Fibroblast of skin of right quadriceps (primary cell): ENCODE results near the gene PRKAG1.
"Not testable (repeated sequence)": the region's sequence is repeated elsewhere in the genome, so short reads cannot be mapped to it uniquely, and the experiment has no call there.

Experiments
- DNase-seq: peaks from one replicate; pipeline ENCODE4 v3.0.0-alpha.2; 2013

PRKAG1 gene

GRCh38 chr12:49018261-49019119 is at the start of gene PRKAG1:
Gene PRKAG1, minus strand, starts transcription at chr12:49018776. Its CDS starts 36 bp downstream, at chr12:49018740.
- peak; percentile 98 for DNase-seq

DNA sequence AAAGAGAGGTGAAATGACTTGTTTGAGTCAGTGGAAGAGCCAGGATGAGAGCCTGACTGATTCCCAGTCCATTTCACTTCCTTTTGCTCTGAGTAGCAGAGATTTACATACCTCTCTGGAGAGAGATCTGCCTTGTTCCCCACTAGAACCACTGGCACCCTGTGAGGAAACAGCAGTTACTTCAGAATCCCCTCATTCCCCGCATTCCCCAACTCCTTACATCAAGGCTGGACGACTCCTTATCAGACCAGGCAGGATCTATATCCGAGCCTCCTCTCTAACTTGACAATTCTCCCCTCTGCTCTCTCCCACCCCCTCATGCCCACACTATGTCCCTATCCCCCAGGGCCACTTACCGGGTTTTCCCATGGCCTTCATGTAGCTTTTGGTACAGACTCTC is 47.5 kb upstream of the PRKAG1 start:
- no peak for DNase-seq

DNA sequence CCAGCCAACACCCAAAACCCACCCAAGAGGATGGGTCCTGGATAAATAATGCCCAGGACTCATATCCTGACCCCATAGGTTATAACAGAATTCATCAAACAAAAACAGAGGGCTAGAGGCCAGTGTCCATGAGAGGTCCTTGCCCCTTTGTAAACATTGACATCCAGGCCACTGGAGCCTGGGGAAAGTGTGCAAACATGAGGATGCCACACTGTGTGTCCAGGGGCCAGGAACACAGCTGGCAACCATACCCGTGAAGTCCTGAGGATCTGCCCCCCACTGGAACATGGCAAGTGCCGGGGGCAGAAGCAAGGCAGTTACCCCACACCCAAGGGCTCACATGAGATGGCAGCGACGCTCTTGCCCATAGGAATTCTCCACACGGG is 46.2 kb upstream of the PRKAG1 start:
- DNase-seq = no peak

GRCh38 chr12:49061916-49062315 is 43.3 kb upstream of the PRKAG1 start:
- not testable (repeated sequence) for DNase-seq

DNA sequence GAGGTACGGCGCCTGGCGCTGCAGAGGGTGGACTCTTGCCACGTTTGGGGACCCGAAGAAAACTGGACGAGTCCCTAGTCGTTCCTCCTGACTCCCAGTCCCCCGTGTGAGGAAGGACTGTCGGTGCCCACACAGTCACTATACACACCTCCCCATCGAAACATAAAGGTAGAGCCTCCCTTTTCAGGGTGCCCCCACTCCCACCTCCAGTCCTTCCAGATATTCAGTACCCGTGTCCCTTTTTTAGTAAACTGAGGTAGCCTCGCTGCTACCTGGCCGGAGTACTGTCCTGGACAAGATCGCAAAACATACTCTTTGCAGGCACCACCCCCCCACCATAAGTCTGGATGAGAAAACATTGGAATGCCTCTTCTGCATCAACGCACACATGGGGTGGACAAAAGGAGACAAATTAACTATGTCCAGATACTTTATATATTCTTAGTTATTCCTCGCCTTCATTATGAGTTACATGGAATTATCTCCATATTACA is 42.6 kb upstream of the PRKAG1 start:
- no peak for DNase-seq

GRCh38 chr12:49060237-49061156 is 41.9 kb upstream of the PRKAG1 start, which contains the start of gene KMT2D:
Gene KMT2D, minus strand, starts transcription at chr12:49060794. Its CDS starts 5,470 bp downstream, at chr12:49055324.
- DNase-seq = peak; percentile 97

GRCh38 chr12:49059299-49060171 is 41.0 kb upstream of the PRKAG1 start:
- DNase-seq = peak; percentile 7

DNA sequence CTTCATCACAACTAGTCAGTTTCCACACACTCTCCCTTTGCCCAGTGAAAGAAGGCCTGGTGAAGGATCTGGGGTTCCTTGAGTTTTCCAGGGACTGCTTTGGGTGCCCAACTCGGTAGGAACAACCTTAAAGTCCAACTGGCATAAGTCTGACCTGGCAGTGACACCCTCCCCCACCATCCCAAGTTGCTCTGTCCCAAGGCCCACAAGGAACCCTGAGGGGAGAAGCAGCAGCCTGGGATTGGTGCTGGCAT is 40.4 kb upstream of the PRKAG1 start:
- DNase-seq = no peak

DNA sequence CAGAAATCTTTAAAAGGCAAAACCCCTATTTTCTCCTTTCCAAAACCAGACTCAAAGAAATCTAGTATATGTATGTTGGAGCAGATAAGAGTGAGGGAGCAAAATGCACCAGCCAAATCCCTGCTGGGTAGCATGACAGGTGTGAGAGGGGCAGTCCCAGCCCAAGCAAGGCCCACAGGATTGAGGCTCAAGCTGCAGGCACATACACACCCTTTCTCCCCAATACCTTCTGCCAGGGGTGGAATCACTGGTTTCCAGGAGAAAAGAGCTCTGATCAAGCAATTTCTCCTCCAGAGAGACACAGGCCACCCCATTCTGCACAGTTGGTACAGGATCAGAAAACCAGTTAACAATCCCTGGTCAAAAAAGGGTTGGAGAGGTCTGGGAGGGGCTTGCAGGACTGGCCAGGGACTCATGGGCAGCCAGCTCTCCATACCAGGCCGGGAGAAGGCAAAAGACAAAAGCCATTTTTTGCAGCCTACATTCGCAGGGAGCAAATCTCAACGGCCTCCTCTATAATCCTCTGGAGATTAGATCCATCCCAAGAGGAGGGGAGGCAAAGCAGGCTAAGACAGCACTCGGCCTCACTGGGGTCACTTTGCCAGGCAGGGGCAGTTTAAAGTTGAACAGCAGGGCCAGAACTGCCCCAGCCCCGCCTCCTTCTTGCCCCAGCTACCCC is 39.9 kb upstream of the PRKAG1 start:
- no peak for DNase-seq

DNA sequence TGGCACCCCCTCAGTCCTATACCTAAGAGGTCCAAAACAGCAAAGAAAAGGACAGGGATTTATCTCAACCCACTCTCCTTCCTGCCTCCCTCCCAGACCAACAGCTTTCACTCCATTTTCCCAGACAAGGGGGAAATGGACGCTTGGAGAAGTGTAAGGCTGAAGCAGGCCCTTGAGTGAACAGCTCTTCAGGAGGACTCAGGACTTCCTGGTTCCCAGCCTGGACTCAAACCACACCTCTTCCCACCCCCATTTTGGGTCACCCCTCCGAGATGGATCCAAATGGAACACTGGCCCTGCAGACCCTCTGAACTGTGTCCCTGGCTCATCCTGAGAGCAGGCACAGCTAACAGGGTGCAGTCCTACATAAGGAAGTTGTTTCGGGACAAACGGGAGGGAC is 39.3 kb upstream of the PRKAG1 start:
- DNase-seq = no peak

DNA sequence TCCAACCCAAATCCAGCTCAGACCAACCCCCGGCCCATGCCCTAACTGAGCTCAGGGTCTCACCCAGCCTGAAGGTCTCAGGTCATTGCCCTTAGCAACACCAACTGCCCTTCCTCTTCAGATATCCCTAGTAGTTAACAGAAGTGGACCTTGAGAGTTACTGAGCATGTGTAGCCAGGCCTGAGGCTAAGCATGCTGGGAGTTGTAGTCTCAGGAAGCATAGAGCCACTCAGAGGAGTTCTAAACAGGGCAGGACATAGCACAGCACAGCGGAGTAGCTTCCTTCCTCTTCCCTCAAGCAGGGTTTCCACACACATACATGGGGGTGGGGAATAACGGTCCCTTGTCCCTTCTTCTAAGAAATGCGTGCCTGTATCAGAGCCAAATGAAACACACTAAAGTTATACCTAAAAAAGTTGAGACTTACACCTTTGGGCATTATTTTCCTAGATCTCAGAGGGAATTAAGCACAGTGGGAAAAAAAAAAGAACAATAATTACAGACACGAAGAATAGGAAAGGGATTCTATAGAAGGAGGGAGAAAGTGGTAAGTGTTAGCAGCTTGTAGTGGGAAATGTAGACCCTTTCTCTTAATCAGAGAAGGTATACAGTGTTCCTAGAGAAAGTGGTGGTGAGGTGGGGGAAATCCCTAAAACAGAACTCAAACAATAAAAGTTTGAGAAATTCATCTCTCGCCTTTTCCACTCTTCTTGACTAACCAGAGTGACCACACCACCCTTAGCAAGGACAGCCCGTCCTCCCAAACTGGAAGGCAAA is 37.6 kb upstream of the PRKAG1 start:
- peak; percentile 69 for DNase-seq

GRCh38 chr12:49055092-49055491 is 36.5 kb upstream of the PRKAG1 start:
- no peak for DNase-seq

DNA sequence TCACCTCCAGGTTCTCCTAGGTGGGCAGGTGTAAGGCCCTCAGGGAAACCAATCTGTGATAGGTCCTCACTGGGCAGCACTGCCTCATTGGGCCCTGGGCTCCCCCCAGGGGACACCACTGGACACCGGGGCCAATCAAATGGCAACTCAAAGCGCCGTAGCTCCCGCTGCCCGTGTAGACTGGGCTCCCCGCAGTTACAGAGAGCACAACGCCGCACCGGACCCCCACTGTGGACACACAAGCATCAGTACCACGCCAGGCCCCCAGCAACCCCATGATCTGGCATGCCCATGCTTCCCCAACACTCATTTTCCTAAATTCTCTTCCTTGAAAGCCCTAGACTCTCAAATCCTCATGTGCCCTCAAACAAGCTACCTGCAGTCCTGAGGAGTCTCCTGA is 35.9 kb upstream of the PRKAG1 start:
- no peak for DNase-seq

DNA sequence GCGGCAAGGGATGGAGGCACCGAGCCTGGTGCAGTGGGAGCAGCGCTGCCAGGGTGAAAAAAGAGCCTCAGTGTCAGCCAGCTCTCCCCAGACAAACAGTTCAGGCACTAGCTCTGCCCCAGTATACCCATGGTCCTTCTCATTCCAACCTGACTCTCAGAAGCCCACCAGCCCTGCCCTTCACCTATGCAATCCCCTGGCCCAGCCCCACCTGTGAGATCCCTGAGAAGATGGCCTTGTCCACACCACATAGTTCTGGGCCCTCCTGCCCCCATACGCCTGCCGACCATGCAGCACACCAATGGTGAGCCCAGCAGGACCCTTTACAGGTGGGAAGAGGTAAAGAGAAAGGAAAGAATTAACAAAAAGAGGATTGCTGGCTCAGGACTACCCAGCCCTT is 35.5 kb upstream of the PRKAG1 start:
- DNase-seq = no peak

DNA sequence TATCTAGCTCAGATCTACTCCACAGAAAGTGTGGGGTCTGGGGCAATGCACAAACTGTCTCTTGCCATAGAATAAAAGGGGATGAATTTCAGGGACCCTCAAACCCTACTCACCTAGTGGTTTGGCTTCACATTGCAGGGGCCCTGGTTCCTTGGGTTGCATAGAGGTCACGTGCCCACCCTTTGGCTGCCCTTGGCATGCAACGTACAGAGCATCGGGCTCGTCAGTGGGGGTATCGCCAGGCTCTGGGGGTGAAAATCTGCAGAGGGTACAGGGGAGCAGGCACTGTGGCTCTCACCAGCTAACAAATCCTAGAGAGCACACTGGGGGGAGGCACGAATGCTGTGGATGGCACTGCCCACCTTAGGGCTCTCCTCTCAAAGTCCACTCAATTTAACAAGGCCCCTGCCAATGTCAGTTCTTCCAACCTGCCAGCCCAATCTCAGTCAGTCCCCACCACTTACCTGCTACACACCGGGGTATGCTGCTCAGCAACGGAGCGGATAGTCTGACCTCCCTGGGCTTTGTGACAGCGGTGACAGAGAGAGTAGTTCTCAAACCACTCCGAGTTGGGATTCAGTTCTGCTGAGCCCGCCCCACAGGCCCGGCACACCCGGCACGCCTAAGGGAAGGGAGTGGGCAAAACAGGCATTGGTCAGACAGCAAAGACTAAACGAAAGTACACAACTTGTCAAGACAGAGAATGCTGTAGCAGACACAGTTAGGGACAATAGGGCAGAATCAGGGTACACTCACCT is 34.1 kb upstream of the PRKAG1 start:
- no peak for DNase-seq

DNA sequence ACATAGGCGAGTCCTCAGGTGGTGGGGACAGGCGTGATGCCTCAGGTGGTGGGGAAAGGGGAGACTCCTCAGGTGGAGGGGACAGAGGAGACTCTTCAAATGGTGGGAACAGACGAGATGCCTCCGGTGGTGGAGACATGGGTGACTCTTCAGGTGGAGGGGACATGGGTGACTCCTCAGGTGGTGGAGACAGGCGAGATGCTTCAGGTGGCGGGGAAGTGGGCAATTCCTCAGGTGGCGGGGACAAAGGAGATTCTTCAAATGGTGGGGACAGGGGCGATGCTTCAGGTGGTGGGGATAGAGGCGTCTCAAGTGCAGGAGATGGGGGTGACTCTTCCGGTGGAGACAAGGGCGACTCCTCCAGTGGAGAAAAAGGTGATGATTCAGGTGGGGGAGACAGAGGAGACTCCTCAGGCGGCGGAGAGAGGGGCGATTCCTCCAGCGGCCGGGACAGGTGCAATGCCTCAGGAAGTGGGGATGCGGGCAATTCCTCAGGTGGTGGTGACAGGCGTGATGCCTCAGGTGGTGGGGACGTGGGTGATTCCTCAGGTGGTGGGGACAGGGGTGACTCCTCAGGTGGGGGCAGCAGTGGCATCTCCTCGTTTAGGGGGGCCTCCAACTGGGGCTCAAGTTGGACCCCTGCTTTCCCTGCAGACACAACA is 33.3 kb upstream of the PRKAG1 start:
- DNase-seq = no peak

DNA sequence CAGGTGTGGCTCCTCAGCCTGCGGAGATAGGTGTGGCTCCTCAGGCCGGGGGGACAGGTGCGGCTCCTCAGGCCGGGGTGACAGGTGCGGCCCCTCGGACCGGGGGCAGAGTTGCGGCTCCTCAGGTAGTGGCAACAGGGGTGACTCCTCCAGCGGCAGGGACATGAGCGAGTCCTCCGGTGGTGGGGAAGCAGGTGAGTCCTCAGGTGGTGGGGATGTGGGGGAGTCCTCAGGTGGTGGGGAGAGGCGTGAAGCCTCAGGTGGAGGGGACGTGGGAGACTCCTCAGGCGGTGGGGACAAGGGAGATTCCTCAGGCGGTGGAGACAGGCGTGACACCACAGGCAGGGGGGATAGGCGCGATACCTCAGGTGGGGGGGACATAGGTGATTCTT is 32.8 kb upstream of the PRKAG1 start:
- DNase-seq = no peak

GRCh38 chr12:49050507-49051372 is 32.2 kb upstream of the PRKAG1 start:
- DNase-seq = no peak
